BE2C (cell line): ENCODE measurements around the gene LRRC8D.

ENCODE experiments used
- DNase-seq: peaks from one replicate; pipeline ENCODE4 v3.0.0-alpha.2; 2020
- H3K27me3 ChIP-seq: fragments of 250-450 bp; sonication (Bioruptor Pico); 2 replicates; pipeline ENCODE4 v1.5.1; 2020; ENCODE audit warnings: mild to moderate bottlenecking
- H3K36me3 ChIP-seq: fragments of 250-450 bp; sonication (Bioruptor Pico); 2 replicates; pipeline ENCODE4 v1.5.1; 2020; ENCODE audit warnings: mild to moderate bottlenecking
- H3K4me1 ChIP-seq: fragments of 250-450 bp; sonication (Bioruptor Pico); 2 replicates; pipeline ENCODE4 v1.5.1; 2020
- H3K4me3 ChIP-seq: 2 replicates; pipeline ENCODE4 v1.5.1; 2011; ENCODE audit warnings: low read depth, low read length
- H3K9me3 ChIP-seq: fragments of 250-450 bp; sonication (Bioruptor Pico); 2 replicates; pipeline ENCODE4 v1.5.1; 2020
- TF ChIP-seq, protein P1 (sequence below): IDR thresholded peaks from 2 replicates; pipeline ENCODE4 v1.5.1; 2012; ENCODE audit warnings: mild to moderate bottlenecking, low read depth, low read length

Gene LRRC8D

GRCh38 chr1:89962742-89963075 lies 141.9 kb downstream of the LRRC8D start:
- H3K27me3 ChIP-seq, result no peaks in the 10 kb centered on the region
- no peak overlapping the region for H3K4me3 ChIP-seq
- no peaks in the 10 kb centered on the region for H3K9me3 ChIP-seq
- no peak for DNase-seq
- no peaks in the 10 kb centered on the region for H3K36me3 ChIP-seq
- H3K4me1 ChIP-seq, result no peaks in the 10 kb centered on the region
- TF ChIP-seq, protein P1, sequence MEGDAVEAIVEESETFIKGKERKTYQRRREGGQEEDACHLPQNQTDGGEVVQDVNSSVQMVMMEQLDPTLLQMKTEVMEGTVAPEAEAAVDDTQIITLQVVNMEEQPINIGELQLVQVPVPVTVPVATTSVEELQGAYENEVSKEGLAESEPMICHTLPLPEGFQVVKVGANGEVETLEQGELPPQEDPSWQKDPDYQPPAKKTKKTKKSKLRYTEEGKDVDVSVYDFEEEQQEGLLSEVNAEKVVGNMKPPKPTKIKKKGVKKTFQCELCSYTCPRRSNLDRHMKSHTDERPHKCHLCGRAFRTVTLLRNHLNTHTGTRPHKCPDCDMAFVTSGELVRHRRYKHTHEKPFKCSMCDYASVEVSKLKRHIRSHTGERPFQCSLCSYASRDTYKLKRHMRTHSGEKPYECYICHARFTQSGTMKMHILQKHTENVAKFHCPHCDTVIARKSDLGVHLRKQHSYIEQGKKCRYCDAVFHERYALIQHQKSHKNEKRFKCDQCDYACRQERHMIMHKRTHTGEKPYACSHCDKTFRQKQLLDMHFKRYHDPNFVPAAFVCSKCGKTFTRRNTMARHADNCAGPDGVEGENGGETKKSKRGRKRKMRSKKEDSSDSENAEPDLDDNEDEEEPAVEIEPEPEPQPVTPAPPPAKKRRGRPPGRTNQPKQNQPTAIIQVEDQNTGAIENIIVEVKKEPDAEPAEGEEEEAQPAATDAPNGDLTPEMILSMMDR, result no peak

GRCh38 chr1:89965193-89965768 lies 144.4 kb downstream of the LRRC8D start:
- H3K9me3 ChIP-seq, result no peaks in the 10 kb centered on the region
- no peaks in the 10 kb centered on the region for H3K36me3 ChIP-seq
- DNase-seq, result no peak
- TF ChIP-seq, protein P1, result no peak
- H3K4me1 ChIP-seq, result no peaks in the 10 kb centered on the region
- H3K27me3 ChIP-seq, result no peaks in the 10 kb centered on the region
- H3K4me3 ChIP-seq, result no peak overlapping the region

DNA sequence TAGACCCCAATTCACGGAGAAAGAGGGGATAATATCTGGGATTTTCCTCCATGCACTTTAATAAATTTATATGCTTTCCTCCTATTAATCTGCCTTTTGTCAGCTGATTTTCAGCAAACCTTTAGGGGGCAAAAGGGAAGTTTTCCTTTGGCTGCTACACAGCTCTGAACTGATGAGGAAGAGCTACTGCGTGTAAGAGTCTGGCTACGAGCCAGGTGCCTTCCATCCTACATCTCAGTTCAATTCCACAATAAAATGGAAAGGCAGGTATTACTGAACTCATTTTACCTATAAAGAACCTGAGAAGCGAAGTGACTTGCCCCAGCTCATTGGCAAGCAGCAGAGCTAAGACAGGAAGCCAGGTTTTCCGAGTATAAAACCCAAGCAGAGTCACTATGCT lies 145.8 kb downstream of the LRRC8D start:
- DNase-seq, result no peak
- H3K27me3 ChIP-seq, result no peaks in the 10 kb centered on the region
- H3K4me3 ChIP-seq, result no peak overlapping the region
- no peaks in the 10 kb centered on the region for H3K9me3 ChIP-seq
- H3K36me3 ChIP-seq, result no peaks in the 10 kb centered on the region
- TF ChIP-seq, protein P1, result no peak
- no peaks in the 10 kb centered on the region for H3K4me1 ChIP-seq

DNA sequence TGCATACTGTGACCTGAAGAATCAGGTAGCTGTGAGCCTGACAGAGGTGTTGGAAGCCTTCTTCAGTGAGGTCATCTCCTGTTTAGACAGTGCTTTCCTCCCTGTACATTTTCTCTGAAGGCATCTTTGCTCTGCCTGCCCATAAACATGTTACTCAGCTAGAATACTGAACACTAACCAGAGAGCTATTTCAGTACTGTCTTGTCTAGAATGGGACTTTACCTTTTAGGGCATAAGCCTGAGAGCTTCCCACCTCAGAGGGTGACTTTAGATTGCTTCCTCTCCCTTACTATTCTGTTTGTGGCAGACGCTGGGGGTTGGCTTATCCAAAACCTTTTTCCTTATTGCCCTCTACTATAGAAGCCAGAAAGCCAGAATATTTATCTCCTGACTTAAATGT lies 150.8 kb downstream of the LRRC8D start:
- no peaks in the 10 kb centered on the region for H3K27me3 ChIP-seq
- no peaks in the 10 kb centered on the region for H3K36me3 ChIP-seq
- no peaks in the 10 kb centered on the region for H3K9me3 ChIP-seq
- no peak overlapping the region for H3K4me3 ChIP-seq
- TF ChIP-seq, protein P1, result no peak
- no peak for DNase-seq
- no peaks in the 10 kb centered on the region for H3K4me1 ChIP-seq

DNA sequence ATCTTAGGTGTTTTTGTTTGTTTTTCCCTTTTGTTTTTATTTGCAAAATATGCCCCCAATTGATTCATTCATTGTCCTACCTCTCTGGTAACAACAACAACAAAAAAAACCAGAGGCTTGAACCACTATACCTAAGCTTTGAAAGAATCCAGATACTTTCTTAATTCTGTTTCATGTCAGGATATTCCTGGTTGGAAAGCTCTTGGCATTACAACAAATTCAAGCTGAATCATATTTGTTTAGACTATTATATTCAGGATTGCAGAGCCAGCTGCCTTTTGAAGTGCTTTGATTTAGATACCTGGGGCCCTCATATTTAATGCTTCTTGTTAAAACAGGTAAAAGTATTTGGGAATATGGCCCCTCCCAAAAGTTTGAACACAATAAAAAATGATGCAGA lies 151.2 kb downstream of the LRRC8D start:
- TF ChIP-seq, protein P1, result no peak
- Histone ChIP-seq H3K4me3 (no peak overlapping the region), H3K27me3 (no peaks in the 10 kb centered on the region), H3K4me1 (no peaks in the 10 kb centered on the region), H3K9me3 (no peaks in the 10 kb centered on the region), H3K36me3 (no peaks in the 10 kb centered on the region)
- no peak for DNase-seq

GRCh38 chr1:89973471-89974127 lies 152.8 kb downstream of the LRRC8D start:
- Histone ChIP-seq H3K9me3 (no peaks in the 10 kb centered on the region), H3K36me3 (no peaks in the 10 kb centered on the region), H3K27me3 (no peaks in the 10 kb centered on the region), H3K4me1 (no peaks in the 10 kb centered on the region), H3K4me3 (no peak overlapping the region)
- TF ChIP-seq, protein P1, result no peak
- no peak for DNase-seq
